AG04450 (cell line): Measurements from ENCODE around the gene IRAK3. TPM values are rescaled to one million over a fixed set of nuclear protein-coding genes. Genes with fewer than 3 reads are reported as not detected.

Experiments used
- CTCF ChIA-PET: fragments of 300-600, 350-600 bp; formaldehyde crosslinking; extraction: SDS; loops from one replicate; lab custom pipeline; 2022; ENCODE audit warnings: antibody characterized with exemption, inconsistent platforms; lab: Charles Lee
- POLR2A ChIA-PET: fragments of 350-600 bp; formaldehyde crosslinking; extraction: SDS; loops from one replicate; lab custom pipeline; 2021; ENCODE audit warnings: antibody characterized with exemption, inconsistent platforms; lab: Yijun Ruan, JAX
- DNase-seq: peaks from one replicate; pipeline ENCODE4 v3.0.0-alpha.2; 2011; ENCODE audit warnings: low read depth, low spot score
- H3K27ac ChIP-seq: one replicate; pipeline ENCODE4 v1.5.1; 2012; ENCODE audit warnings: low read depth, low read length, control low read depth
- H3K27me3 ChIP-seq: one replicate; pipeline ENCODE4 v1.6.0; 2012; ENCODE audit warnings: low read length; ENCODE audit not compliant: control insufficient read depth, insufficient read depth
- H3K4me3 ChIP-seq: 2 replicates; pipeline ENCODE4 v1.5.1; 2011; ENCODE audit warnings: mild to moderate bottlenecking, low read depth, low read length, control low read depth
- H3K9me3 ChIP-seq: 2 replicates; pipeline ENCODE4 v1.5.1; 2012; ENCODE audit warnings: low read length; ENCODE audit not compliant: control insufficient read depth, insufficient read depth
- CTCF ChIP-seq: IDR thresholded peaks from 2 replicates; pipeline ENCODE4 v1.5.1; 2011; ENCODE audit warnings: low read depth, low read length, control low read depth, inconsistent platforms
- polyA plus RNA-seq: library from polyadenylated mRNA; depleted of rRNA; stranded (reverse); fragments of >200 nt; gene quantifications from 2 replicates; pipeline ENCODE4 v1.2.3, GENCODE V29; 2011

IRAK3 gene
- polyA plus RNA-seq, 1 experiment = 3.4 TPM

GRCh38 chr12:66280561-66280960 lies 91.5 kb downstream of the IRAK3 start:
- Histone ChIP-seq H3K4me3 (no peak overlapping the region), H3K27me3 (peaks cover 12% of the 10 kb centered on the region), H3K9me3 (no peaks in the 10 kb centered on the region), H3K27ac (no peak overlapping the region)
- ChIA-PET POLR2A (no interaction called here), CTCF (interaction anchor here (2.1 to 3.5 kb wide), 2 partner anchors 12 to 129 kb away, joined by 23 to 41 read pairs; no protein-coding TSS in a partner anchor)
- DNase-seq = no peak
- no peak for TF ChIP-seq CTCF

- H3K4me3 ChIP-seq = no peak overlapping the region
- no peaks in the 10 kb centered on the region for H3K9me3 ChIP-seq
- peaks cover 9% of the 10 kb centered on the region for H3K27me3 ChIP-seq
- TF ChIP-seq CTCF = no peak
- no peak overlapping the region for H3K27ac ChIP-seq
- ChIA-PET POLR2A (no interaction called here), CTCF (interaction anchor here (3.6 kb wide), 1 partner anchor 13 kb away, joined by 20 read pairs; no protein-coding TSS in a partner anchor)
- DNase-seq = no peak
Measured at GRCh38 chr12:66282244-66282643, 93.2 kb downstream of the IRAK3 start.

GRCh38 chr12:66287275-66287674 lies 98.3 kb downstream of the IRAK3 start:
- no peak for TF ChIP-seq CTCF
- CTCF ChIA-PET = no interaction called here

GRCh38 chr12:66288121-66288520 lies 99.1 kb downstream of the IRAK3 start:
- no peak for DNase-seq
- Histone ChIP-seq H3K27me3 (peaks cover 9% of the 10 kb centered on the region), H3K9me3 (no peaks in the 10 kb centered on the region), H3K4me3 (no peak overlapping the region), H3K27ac (no peak overlapping the region)
- TF ChIP-seq CTCF = no peak
- CTCF ChIA-PET = no interaction called here
- POLR2A ChIA-PET = no interaction called here

More at GRCh38 chr12:66287275-66287674, 98.3 kb downstream of the IRAK3 start:
- Histone ChIP-seq H3K9me3 (no peaks in the 10 kb centered on the region), H3K4me3 (no peak overlapping the region), H3K27me3 (peaks cover 9% of the 10 kb centered on the region), H3K27ac (no peak overlapping the region)
- no peak for DNase-seq
- POLR2A ChIA-PET = no interaction called here

- no peak for DNase-seq
- ChIA-PET CTCF (interaction anchor here (1.4 kb wide), 1 partner anchor 11 kb away, joined by 3 read pairs; no protein-coding TSS in a partner anchor), POLR2A (no interaction called here)
- H3K27ac ChIP-seq = no peak overlapping the region
- H3K9me3 ChIP-seq = no peaks in the 10 kb centered on the region
- no peak for TF ChIP-seq CTCF
- H3K4me3 ChIP-seq = no peak overlapping the region
- no peaks in the 10 kb centered on the region for H3K27me3 ChIP-seq
Measured at GRCh38 chr12:66289485-66289884, 100.5 kb downstream of the IRAK3 start.
